NCI-H2196 (cell line): ENCODE measurements around the gene POU2F3.

Experiments
- DNase-seq: peaks from one replicate; lab custom pipeline; 2025; ENCODE audit not compliant: unreplicated experiment; lab: John Stamatoyannopoulos, UW

Gene POU2F3

GRCh38 chr11:120210626-120211521 lies 29.1 kb upstream of the POU2F3 start, which contains the start of gene OAF:
TSS of gene OAF (plus strand) at chr11:120211032. CDS start at chr11:120211280, 248 bp downstream.
- peak; percentile 41 for DNase-seq

DNA sequence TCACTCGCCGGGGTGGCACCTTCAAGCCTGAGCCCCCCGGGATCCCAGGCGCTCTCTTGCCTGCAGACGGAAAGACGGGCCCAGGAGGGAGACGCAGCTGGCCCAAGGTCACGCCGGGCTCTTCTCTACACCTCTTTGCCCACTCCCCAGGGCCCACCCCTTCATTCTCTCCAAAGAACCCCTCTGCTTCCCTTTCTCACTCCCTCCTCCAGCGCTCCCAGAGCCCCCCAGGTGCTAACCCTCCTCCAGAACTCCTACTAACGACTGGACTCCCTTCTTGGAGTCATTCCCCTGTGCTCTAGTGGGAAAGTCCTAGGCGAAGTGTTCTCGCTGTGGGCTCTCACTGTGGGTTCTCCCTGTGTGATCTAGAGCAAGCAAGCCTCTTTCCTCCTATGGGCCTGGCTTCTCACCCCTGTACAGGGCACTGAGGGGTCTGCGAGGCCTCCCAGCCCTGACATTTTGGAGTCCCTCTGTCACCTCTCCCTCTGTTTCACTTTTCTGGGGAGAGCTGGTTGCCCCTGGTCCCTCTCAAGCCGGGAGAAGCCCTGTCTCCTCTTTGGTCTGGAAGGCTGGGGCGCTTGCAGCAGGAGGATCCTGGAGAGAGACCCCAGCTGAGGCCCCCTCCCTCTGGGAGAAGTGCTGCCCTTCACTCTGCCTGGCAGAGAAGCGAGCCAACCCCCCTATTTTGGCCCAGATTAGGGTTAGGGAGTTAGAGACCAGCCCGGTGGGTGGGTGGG lies 28.2 kb upstream of the POU2F3 start:
- no peak for DNase-seq

DNA sequence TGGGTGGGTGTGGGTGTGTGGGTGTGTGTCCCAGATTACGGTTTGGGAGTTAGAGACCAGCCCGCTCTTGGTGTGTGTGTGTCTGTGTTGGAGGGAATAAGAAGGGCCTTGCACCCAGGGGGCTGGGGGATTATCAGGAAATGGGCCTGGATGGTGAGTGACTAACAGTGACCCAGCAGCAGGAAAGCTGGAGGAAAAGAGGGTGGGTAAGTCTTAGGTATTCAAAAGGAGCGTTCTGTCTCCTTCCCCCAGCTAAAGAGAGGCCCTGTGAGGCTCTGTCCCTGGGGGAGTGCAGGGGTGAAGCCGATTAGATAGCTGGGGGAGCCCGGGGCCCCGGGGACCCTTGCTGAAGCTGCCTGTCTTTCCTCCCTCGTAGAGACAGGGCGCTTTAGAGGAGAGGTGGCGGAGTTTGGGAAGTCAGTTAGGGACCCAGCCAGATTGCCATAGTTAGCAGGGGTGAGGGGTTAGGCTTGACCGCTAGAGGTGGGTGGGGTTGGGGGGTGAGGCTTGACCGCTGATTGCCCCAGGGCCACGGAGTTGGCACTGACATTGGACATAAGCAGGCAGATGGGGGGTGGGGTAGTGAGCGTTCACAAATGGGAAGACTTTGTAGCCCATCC lies 27.6 kb upstream of the POU2F3 start:
- no peak for DNase-seq

- no peak for DNase-seq
These were observed 27.0 kb upstream of the POU2F3 start for GRCh38 chr11:120212926-120213325.

DNA sequence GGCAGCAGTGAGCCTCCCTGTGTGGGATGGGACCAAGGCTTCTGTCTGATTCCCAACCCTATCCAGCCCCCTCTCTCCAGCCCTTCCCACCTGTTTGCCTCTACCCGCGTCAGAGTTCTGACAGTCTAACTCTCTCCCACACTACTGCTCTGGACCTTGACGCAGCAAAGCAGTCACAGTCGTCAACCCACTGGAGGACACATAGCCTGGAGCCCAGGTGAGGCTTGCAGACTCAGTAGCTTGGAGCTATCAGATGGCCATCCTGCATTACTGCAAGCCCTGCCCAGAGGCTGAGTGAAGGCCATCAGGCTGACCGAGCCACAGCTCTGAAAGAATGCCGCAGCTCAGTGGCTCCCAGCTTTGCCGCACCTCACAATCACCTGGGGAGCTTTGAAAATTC lies 25.4 kb upstream of the POU2F3 start:
- DNase-seq, result no peak

DNA sequence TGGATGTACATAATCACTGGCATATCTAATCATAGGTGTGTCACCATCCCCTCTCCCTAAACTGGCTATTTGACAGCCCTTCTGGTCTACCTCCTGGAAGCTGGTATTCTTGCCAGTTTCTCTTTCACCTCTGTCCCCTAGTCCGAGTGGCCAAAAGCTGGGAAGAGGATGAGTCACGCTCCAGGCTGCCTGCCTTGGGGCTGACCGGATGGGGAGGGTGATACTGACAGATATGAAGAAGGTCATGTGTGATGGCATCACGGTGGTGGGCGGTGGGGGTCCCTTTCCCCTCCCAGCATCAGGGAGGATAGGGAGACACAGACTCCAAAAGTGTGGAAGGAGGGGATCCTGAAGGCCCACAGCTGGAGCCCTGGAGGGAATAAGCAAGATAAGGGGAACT lies 24.3 kb upstream of the POU2F3 start:
- DNase-seq, result no peak

DNA sequence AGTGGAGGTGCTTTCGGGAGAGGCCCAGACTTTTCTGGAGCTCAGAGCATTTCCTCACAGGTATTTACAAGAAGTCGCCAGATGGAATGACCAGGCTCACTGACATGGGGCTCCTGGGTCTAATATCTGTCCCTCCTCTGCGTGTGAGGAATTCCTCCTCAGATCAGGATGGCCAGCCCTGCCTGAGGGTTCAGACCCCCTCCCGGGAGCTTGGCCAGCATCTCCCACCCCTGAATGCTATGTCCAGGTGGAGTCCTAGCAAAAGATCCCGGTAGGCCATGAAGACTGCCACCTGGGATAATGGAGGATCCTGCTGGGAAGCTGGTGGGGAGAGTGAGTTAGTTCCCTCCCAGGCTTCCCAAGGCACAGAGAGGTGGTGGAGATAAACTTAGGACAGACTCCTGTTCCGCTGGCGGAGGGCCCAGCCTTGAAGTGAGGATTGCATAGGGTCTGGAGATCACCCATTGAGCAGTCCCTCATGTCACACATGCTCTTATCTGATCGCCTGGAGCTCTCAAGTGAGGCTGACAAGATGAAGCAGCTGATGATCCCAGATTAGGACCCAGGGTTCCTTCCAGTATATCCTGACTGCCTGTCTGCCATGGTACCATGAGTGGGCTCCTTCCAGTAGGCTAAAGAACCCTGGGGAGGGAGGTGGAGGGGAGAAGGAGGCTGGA lies 23.4 kb upstream of the POU2F3 start:
- DNase-seq, result no peak

GRCh38 chr11:120217526-120217925 lies 22.4 kb upstream of the POU2F3 start:
- DNase-seq, result no peak

GRCh38 chr11:120217941-120218694 lies 21.8 kb upstream of the POU2F3 start:
- no peak for DNase-seq

DNA sequence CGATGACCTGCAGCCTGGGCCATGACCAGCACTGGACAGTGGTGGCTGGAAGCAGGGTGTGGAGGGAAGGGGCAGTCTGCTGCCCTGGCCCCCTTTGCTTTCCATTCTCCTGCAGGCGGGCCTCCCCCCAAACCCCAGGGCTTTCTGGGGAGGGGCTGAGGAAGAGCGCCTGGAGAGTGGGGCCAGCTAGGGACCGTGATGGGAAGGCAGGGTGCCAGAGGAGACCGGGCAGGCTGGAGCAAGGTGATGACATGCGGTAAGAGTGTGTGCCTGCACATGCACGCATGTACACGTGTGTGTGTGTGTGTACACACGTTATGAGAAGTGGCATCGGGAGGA lies 21.3 kb upstream of the POU2F3 start:
- DNase-seq, result no peak

- DNase-seq, result no peak
These were observed 20.6 kb upstream of the POU2F3 start for GRCh38 chr11:120219232-120219937.

DNA sequence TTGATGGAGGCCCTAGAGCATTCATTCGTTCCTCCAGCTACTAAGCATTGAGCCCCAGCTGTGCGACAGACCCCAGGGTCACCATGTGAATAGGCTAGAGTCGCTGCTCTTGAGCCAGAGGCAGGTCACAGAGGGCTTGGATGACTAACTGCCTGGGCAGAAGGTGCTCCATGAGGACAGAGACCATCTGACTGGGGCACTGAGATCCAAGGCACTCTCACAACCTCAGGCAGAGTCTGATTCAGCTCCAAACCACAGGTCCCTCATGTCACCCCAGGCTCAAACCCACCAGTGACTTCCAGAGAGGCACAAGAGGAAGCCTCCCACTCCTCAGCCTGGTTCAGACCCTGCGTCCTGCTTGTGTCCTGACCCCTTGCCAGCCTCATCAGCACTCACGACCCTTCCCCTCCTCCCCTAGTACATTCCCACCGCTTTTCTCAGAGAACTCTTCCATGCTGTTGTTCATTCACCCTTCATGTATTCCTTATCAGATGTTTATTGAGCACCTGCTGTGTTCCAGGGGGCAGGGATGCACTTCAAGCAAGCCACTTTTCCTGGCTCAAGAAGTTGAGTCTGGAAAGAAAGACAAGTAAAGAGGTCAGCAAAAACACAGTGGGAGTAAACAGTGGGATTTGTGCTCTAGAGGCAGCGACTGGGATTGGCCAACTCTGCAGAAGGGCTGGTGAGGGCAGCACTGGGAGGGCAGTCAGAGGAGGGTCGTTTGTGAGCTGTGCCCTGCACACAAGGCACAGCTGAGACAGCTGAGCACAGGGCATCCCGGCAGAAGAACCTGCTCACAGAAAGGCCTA lies 19.8 kb upstream of the POU2F3 start:
- DNase-seq, result no peak

GRCh38 chr11:120220747-120221037 lies 19.2 kb upstream of the POU2F3 start:
- DNase-seq, result no peak

DNA sequence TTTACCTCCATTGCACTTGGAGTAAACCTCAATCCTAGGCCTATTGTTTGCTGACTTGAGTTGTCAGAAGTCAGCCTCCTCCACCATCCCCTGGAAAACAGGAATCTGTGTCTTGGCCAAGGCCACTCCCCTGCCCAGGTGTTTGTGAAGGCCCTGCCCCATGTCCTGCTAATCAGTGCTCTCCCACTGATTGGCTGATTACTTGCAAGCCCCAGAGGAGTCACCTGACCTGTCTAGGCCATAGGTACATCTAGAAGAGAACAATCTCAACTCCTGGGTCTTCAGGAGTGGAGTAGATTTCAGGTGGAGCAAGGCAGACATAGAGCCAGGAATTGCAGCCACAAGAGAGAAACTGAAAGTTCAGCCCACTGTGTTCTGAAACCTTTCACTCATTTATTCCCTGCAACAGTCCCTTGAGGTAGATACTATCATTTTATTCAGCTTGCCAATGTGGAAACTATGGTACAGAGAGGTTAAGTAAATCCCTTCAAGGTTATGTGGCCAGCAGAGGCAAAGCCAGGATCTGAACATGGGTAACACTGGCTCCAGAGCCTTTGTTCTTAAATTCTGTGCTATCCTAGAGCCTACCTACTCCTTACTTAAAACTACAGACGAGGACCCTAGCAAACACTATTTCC lies 18.7 kb upstream of the POU2F3 start:
- no peak for DNase-seq

DNA sequence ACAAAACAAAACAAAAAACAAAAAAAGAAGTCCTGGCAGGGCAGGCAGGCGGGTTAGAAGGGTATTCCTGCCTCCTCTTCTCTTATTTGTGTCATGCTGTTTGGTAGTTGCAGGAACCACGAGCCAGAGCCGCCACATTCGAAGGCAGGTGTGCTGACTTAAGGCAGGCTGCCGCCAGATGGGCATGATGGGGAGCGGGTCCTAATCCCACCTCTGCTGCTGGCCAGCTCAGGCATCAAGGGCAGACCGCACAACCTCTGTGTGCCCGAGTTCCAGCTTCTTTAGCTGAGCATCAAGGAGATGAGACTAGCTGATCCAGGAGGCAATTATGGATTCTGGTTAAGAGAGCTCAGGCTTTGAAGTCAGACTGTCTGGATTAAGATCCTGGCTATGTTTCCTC lies 17.0 kb upstream of the POU2F3 start:
- DNase-seq, result no peak

- no peak for DNase-seq
These were observed 16.1 kb upstream of the POU2F3 start for GRCh38 chr11:120223793-120224192.

DNA sequence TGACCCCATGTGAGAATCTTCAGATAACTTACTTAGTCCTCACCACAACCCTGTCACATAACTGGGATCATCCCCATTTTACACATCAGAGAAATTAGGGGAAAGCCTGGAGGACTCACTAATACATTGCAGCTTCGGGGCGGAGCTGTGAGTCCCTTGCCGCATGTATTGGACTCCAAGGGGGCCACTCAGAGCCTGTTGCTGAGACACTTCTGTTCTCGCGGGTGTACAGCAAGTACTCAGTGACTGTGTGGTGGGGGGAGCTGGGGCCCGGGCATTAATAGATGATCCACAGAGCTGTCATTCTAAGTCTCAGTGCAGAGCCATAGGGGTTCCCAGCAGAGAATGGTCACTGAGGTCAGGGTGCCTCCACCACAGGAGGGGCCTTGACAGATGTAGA lies 15.6 kb upstream of the POU2F3 start:
- no peak for DNase-seq

DNA sequence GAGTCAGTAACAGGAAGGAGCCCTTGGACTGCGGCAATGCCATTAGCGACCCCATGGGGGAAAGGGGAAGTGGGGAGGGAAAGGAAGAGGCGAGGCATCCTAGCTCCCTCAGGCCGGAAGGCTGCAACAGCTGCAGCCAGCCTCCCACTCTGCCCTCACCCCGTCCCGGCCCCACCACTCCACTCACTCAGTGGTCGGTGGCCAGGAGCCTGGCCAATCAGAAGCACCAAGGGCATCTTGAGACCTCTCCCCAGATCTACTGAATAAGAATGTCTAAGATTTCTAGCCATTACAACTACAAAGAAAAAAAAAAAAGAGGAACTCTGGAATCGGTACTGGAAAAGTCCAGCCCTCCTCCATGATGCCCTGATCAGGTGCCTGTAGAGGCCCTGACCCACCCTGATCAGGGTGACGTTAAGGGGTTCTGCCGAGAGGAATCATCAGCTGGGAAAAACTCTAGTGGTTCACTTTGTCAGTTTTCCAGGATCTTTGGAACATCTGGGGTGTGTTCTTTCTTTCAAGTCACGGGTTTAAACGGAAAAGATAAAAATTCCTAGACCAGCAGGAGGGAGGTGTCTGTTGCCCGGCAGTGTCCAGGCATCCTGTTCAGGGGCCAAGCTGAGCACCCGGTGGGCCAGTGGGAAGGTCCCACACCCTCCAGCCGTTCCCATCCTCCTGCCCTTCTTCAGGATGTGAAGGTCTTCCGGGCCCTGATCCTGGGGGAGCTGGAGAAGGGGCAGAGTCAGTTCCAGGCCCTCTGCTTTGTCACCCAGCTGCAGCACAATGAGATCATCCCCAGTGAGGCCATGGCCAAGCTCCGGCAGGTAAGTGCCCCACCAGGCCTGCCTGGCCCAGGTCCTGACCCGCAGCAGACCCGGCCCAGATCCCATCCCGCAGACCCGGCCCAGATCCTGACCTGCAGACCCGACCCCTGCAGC lies 14.7 kb upstream of the POU2F3 start:
- DNase-seq, result no peak
